ENCODE data around the gene WDFY3.

Gene WDFY3

GRCh38 chr4:84952004-84952403 lies 14.5 kb downstream of the WDFY3 start:
- DNase-seq, result no peak

GRCh38 chr4:84948056-84948455 lies 18.4 kb downstream of the WDFY3 start:
- DNase-seq, result no peak

GRCh38 chr4:84944947-84945346 lies 21.5 kb downstream of the WDFY3 start:
- DNase-seq, result no peak

- no peak for DNase-seq
These were observed 25.5 kb downstream of the WDFY3 start for GRCh38 chr4:84940960-84941359.

- DNase-seq, result no peak
These were observed 27.4 kb downstream of the WDFY3 start for GRCh38 chr4:84939113-84939512.

- DNase-seq, result no peak
These were observed 28.2 kb downstream of the WDFY3 start for GRCh38 chr4:84938316-84938715.

GRCh38 chr4:84937381-84937977 lies 29.0 kb downstream of the WDFY3 start:
- no peak for DNase-seq

- no peak for DNase-seq
These were observed 30.4 kb downstream of the WDFY3 start for GRCh38 chr4:84936123-84936522.

GRCh38 chr4:84932462-84932861 lies 34.0 kb downstream of the WDFY3 start:
- no peak for DNase-seq

GRCh38 chr4:84931961-84932360 lies 34.5 kb downstream of the WDFY3 start:
- no peak for DNase-seq

GRCh38 chr4:84931274-84931673 lies 35.2 kb downstream of the WDFY3 start:
- DNase-seq, result no peak

- no peak for DNase-seq
These were observed 38.4 kb downstream of the WDFY3 start for GRCh38 chr4:84928089-84928488.

GRCh38 chr4:84927428-84927827 lies 39.1 kb downstream of the WDFY3 start:
- no peak for DNase-seq

GRCh38 chr4:84925558-84925957 lies 40.9 kb downstream of the WDFY3 start:
- no peak for DNase-seq

- DNase-seq, result no peak
These were observed 42.1 kb downstream of the WDFY3 start for GRCh38 chr4:84924434-84924833.

GRCh38 chr4:84920617-84921016 lies 45.9 kb downstream of the WDFY3 start:
- DNase-seq, result no peak

GRCh38 chr4:84917869-84918600 lies 48.5 kb downstream of the WDFY3 start:
- DNase-seq, result no peak

GRCh38 chr4:84917086-84917821 lies 49.2 kb downstream of the WDFY3 start:
- no peak for DNase-seq

- no peak for DNase-seq
These were observed 50.3 kb downstream of the WDFY3 start for GRCh38 chr4:84916227-84916626.

GRCh38 chr4:84915396-84915780 lies 51.1 kb downstream of the WDFY3 start:
- DNase-seq, result no peak

GRCh38 chr4:84914686-84915395 lies 51.6 kb downstream of the WDFY3 start:
- no peak for DNase-seq

GRCh38 chr4:84913176-84913575 lies 53.3 kb downstream of the WDFY3 start:
- no peak for DNase-seq

GRCh38 chr4:84912741-84913140 lies 53.7 kb downstream of the WDFY3 start:
- no peak for DNase-seq

- no peak for DNase-seq
These were observed 57.6 kb downstream of the WDFY3 start for GRCh38 chr4:84908876-84909275.

Data from stimulated activated CD4-positive, alpha-beta T cell treated with anti-CD3 and anti-CD28 coated beads, Interleukin-4, amount 100 ng/mL, for 24 hours (primary cell).